HCT116 (cell line): ENCODE results near the gene TMCO6.

ENCODE experiments used
- CEBPB ChIP-seq: IDR thresholded peaks from 2 replicates; pipeline ENCODE4 v1.6.1; 2012; ENCODE audit warnings: low read depth
- EZH2 ChIP-seq: fragments of 200-600 bp; sonication (generic); IDR thresholded peaks from 2 replicates; pipeline ENCODE4 v1.6.1; 2017; ENCODE audit warnings: antibody characterized with exemption, mixed run types
- POLR2A ChIP-seq: IDR thresholded peaks from 2 replicates; pipeline ENCODE4 v1.7.0; 2011; ENCODE audit warnings: borderline replicate concordance; ENCODE audit not compliant: insufficient read depth, insufficient read length; ENCODE audit errors: extremely low read depth
- POLR2AphosphoS5 ChIP-seq: IDR thresholded peaks from 2 replicates; pipeline ENCODE4 v1.6.1; 2011; ENCODE audit warnings: mild to moderate bottlenecking, low read depth, low read length, moderate library complexity
- SP1 ChIP-seq: IDR thresholded peaks from 2 replicates; pipeline ENCODE4 v1.6.1; 2012; ENCODE audit warnings: low read depth
- ZFX ChIP-seq: fragments of 450-650 bp; IDR thresholded peaks from 2 replicates; pipeline ENCODE4 v1.6.1; 2017
- TF ChIP-seq, protein P1 (sequence below), 3 experiments: fragments of 200-600 bp in 1 of 3; sonication (generic) in 1 of 3; IDR thresholded peaks in 2 of 3; conservative IDR thresholded peaks in 1 of 3; 2 replicates each; pipeline ENCODE4 v1.5.1; 2012 to 2017; ENCODE audit warnings: low read depth in 2 of 3, low read length in 2 of 3, antibody characterized with exemption in 1 of 3, borderline replicate concordance in 1 of 3, control low read depth in 1 of 3, mild to moderate bottlenecking in 1 of 3, mixed read lengths in 1 of 3, mixed run types in 1 of 3, moderate library complexity in 1 of 3; ENCODE audit not compliant: insufficient read depth in 1 of 3
- TF ChIP-seq, protein P2 (sequence below): IDR thresholded peaks from 2 replicates; pipeline ENCODE4 v1.6.1; 2012; ENCODE audit warnings: low read depth

- TF ChIP-seq, protein P1, sequence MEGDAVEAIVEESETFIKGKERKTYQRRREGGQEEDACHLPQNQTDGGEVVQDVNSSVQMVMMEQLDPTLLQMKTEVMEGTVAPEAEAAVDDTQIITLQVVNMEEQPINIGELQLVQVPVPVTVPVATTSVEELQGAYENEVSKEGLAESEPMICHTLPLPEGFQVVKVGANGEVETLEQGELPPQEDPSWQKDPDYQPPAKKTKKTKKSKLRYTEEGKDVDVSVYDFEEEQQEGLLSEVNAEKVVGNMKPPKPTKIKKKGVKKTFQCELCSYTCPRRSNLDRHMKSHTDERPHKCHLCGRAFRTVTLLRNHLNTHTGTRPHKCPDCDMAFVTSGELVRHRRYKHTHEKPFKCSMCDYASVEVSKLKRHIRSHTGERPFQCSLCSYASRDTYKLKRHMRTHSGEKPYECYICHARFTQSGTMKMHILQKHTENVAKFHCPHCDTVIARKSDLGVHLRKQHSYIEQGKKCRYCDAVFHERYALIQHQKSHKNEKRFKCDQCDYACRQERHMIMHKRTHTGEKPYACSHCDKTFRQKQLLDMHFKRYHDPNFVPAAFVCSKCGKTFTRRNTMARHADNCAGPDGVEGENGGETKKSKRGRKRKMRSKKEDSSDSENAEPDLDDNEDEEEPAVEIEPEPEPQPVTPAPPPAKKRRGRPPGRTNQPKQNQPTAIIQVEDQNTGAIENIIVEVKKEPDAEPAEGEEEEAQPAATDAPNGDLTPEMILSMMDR (IDR thresholded peaks at IDR 0.05 in 2 of 3, conservative IDR thresholded peaks at IDR 0.05 in 1 of 3; ENCODE audit: borderline replicate concordance in 1 of 3, insufficient read depth in 1 of 3, low read depth in 2 of 3, low read length in 2 of 3) = no peak
- TF ChIP-seq POLR2AphosphoS5 (no peak), SP1 (no peak), ZFX (no peak), CEBPB (no peak), EZH2 (no peak), POLR2A (no peak)
- TF ChIP-seq, protein P2, sequence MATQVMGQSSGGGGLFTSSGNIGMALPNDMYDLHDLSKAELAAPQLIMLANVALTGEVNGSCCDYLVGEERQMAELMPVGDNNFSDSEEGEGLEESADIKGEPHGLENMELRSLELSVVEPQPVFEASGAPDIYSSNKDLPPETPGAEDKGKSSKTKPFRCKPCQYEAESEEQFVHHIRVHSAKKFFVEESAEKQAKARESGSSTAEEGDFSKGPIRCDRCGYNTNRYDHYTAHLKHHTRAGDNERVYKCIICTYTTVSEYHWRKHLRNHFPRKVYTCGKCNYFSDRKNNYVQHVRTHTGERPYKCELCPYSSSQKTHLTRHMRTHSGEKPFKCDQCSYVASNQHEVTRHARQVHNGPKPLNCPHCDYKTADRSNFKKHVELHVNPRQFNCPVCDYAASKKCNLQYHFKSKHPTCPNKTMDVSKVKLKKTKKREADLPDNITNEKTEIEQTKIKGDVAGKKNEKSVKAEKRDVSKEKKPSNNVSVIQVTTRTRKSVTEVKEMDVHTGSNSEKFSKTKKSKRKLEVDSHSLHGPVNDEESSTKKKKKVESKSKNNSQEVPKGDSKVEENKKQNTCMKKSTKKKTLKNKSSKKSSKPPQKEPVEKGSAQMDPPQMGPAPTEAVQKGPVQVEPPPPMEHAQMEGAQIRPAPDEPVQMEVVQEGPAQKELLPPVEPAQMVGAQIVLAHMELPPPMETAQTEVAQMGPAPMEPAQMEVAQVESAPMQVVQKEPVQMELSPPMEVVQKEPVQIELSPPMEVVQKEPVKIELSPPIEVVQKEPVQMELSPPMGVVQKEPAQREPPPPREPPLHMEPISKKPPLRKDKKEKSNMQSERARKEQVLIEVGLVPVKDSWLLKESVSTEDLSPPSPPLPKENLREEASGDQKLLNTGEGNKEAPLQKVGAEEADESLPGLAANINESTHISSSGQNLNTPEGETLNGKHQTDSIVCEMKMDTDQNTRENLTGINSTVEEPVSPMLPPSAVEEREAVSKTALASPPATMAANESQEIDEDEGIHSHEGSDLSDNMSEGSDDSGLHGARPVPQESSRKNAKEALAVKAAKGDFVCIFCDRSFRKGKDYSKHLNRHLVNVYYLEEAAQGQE = no peak
Measured at GRCh38 chr5:140633021-140633471, 6.2 kb upstream of the TMCO6 start, which contains the start of gene CD14.
